Measurements from ENCODE around the gene MED23. TPM values are rescaled to one million over a fixed set of nuclear protein-coding genes. Genes with fewer than 3 reads are reported as not detected.

MED23 gene, protein sequence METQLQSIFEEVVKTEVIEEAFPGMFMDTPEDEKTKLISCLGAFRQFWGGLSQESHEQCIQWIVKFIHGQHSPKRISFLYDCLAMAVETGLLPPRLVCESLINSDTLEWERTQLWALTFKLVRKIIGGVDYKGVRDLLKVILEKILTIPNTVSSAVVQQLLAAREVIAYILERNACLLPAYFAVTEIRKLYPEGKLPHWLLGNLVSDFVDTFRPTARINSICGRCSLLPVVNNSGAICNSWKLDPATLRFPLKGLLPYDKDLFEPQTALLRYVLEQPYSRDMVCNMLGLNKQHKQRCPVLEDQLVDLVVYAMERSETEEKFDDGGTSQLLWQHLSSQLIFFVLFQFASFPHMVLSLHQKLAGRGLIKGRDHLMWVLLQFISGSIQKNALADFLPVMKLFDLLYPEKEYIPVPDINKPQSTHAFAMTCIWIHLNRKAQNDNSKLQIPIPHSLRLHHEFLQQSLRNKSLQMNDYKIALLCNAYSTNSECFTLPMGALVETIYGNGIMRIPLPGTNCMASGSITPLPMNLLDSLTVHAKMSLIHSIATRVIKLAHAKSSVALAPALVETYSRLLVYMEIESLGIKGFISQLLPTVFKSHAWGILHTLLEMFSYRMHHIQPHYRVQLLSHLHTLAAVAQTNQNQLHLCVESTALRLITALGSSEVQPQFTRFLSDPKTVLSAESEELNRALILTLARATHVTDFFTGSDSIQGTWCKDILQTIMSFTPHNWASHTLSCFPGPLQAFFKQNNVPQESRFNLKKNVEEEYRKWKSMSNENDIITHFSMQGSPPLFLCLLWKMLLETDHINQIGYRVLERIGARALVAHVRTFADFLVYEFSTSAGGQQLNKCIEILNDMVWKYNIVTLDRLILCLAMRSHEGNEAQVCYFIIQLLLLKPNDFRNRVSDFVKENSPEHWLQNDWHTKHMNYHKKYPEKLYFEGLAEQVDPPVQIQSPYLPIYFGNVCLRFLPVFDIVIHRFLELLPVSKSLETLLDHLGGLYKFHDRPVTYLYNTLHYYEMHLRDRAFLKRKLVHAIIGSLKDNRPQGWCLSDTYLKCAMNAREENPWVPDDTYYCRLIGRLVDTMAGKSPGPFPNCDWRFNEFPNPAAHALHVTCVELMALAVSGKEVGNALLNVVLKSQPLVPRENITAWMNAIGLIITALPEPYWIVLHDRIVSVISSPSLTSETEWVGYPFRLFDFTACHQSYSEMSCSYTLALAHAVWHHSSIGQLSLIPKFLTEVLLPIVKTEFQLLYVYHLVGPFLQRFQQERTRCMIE (N-terminal part only)
- total RNA-seq: 37.4 and 45.6 TPM in 2 replicates

GRCh38 chr6:131627724-131628682, at the start of gene MED23:
Gene MED23 (minus strand): TSS chr6:131628242. CDS start chr6:131628049, 193 bp downstream.

GRCh38 chr6:131636880-131637792, 9.1 kb upstream of the MED23 start, which contains the start of gene ENPP3:
Gene ENPP3 (plus strand): TSS chr6:131637302. CDS start chr6:131637385, 83 bp downstream.

GRCh38 chr6:131572686-131573415, 55.2 kb downstream of the MED23 start, which contains the start of gene ARG1:
Gene ARG1 (plus strand): TSS chr6:131573226. CDS start chr6:131573283, 57 bp downstream.

Other genes with a start within 250 kb of the MED23 start
- 0.43 TPM in 1 of 2 replicates, not detected in the other for gene ARG1, start 55.0 kb downstream of the MED23 start, total RNA-seq
- 0.34 and 0.76 TPM in 2 replicates for gene ENPP3, start 9.1 kb upstream of the MED23 start, total RNA-seq
- not detected in 2 replicates for gene OR2A4, start 73.2 kb upstream of the MED23 start, total RNA-seq
- not detected in 2 replicates for gene CTAGE9, start 82.8 kb upstream of the MED23 start, total RNA-seq
- 0.43 and 0.54 TPM in 2 replicates for gene ENPP1, start 179.8 kb upstream of the MED23 start, total RNA-seq

All from dermis lymphatic vessel endothelial cell (primary cell).